GM12801 (cell line): ENCODE measurements around the gene CCDC12.

ENCODE experiments used
- CTCF ChIP-seq: IDR thresholded peaks from one replicate; pipeline ENCODE4 v1.5.1; 2011; ENCODE audit warnings: control low read depth; ENCODE audit not compliant: insufficient read length; ENCODE audit errors: extremely low read depth

Gene CCDC12

GRCh38 chr3:46883054-46883829 lies 93.3 kb downstream of the CCDC12 start:
- no peak for TF ChIP-seq CTCF

- no peak for TF ChIP-seq CTCF
Observed at GRCh38 chr3:46882377-46883053, 94.0 kb downstream of the CCDC12 start.

GRCh38 chr3:46881596-46882376 lies 94.8 kb downstream of the CCDC12 start:
- TF ChIP-seq CTCF: no peak

- TF ChIP-seq CTCF: no peak
Observed at GRCh38 chr3:46880884-46881595, 95.5 kb downstream of the CCDC12 start.

- TF ChIP-seq CTCF: no peak
Observed at GRCh38 chr3:46878781-46879436, 97.6 kb downstream of the CCDC12 start.

- no peak for TF ChIP-seq CTCF
Observed at GRCh38 chr3:46877406-46878125, 99.0 kb downstream of the CCDC12 start, which contains the start of gene PTH1R. Gene PTH1R (plus strand): TSS chr3:46877721. CDS start chr3:46883560, 5,839 bp downstream.
